B cell (primary cell): ENCODE results near the gene TCFL5. TPM values are rescaled to one million over a fixed set of nuclear protein-coding genes. Genes with fewer than 3 reads are reported as not detected.

Experiments used
- ATAC-seq: fragments of 200-7000 bp; cut with Tn5 transposase; one replicate; pipeline ENCODE4 v1.10.0; 2021; ENCODE audit warnings: low read depth, mild to moderate bottlenecking, moderate number of reproducible peaks, moderate library complexity
- CTCF ChIA-PET: fragments of 350-600 bp; sonication (Branson Sonifier 250); formaldehyde crosslinking; loops from one replicate; lab custom pipeline; 2021; ENCODE audit warnings: antibody characterized with exemption, inconsistent platforms; lab: Charles Lee
- POLR2A ChIA-PET: fragments of 350-600 bp; sonication (Branson Sonifier 250); formaldehyde crosslinking; loops from one replicate; lab custom pipeline; 2021; ENCODE audit warnings: antibody characterized with exemption; lab: Charles Lee
- DNase-seq: peaks from one replicate; pipeline ENCODE4 v3.0.0; 2013
- H2AFZ ChIP-seq: 2 replicates; pipeline ENCODE4 v1.6.1; 2012; ENCODE audit warnings: mild to moderate bottlenecking, low read depth, low read length; ENCODE audit not compliant: insufficient read depth, poor library complexity, severe bottlenecking
- H3K27ac ChIP-seq, 2 donors: 1 replicate in 1 of 2; 2 replicates in 1 of 2; pipeline ENCODE4 v1.5.1; 2012 to 2013; ENCODE audit warnings: low read length in 2 of 2, mild to moderate bottlenecking in 2 of 2, moderate library complexity in 1 of 2
- H3K27me3 ChIP-seq, 4 experiments: fragments of 200-600 bp in 1 of 4; sonication (generic) in 1 of 4; replicated peaks in 1 of 4; 1 replicate in 2 of 4; 2 replicates in 2 of 4; pipeline versions ENCODE4 v1.6.1 to v1.7.0; 2013 to 2016; ENCODE audit warnings: low read length in 3 of 4, mild to moderate bottlenecking in 2 of 4, mixed read lengths in 1 of 4, moderate library complexity in 1 of 4; ENCODE audit not compliant: insufficient read depth in 4 of 4, control insufficient read depth in 3 of 4; ENCODE audit errors: control extremely low read depth in 1 of 4
- H3K36me3 ChIP-seq, 2 experiments: replicated peaks in 1 of 2; 1 replicate in 1 of 2; 2 replicates in 1 of 2; pipeline versions ENCODE4 v1.6.1 to v1.7.1; 2013; ENCODE audit warnings: low read length in 1 of 2; ENCODE audit not compliant: insufficient read depth in 2 of 2, control insufficient read depth in 1 of 2; ENCODE audit errors: control extremely low read depth in 1 of 2, extremely low read depth in 1 of 2
- H3K4me1 ChIP-seq, 2 donors: fragments of 200-600 bp in 1 of 2; sonication (generic) in 1 of 2; 1 replicate in 1 of 2; 2 replicates in 1 of 2; pipeline versions ENCODE4 v1.5.1 to v1.6.1; 2013 to 2017; ENCODE audit warnings: low read length in 2 of 2; ENCODE audit not compliant: control insufficient read depth in 2 of 2, insufficient read depth in 2 of 2
- H3K4me2 ChIP-seq: replicated peaks from 2 replicates; pipeline ENCODE3; 2012; ENCODE audit warnings: mild to moderate bottlenecking, low read depth, low read length; ENCODE audit not compliant: poor library complexity, severe bottlenecking
- H3K4me3 ChIP-seq, 5 experiments: fragments of 200-600 bp in 1 of 5; sonication (generic) in 1 of 5; 1 replicate in 3 of 5; 2 replicates in 2 of 5; pipeline versions ENCODE4 v1.5.1 to v1.7.0; 2011 to 2016; ENCODE audit warnings: low read length in 4 of 5, mild to moderate bottlenecking in 4 of 5, low read depth in 2 of 5, control low read depth in 1 of 5, moderate library complexity in 1 of 5; ENCODE audit not compliant: insufficient read depth in 1 of 5; ENCODE audit errors: control extremely low read depth in 1 of 5, extremely low read depth in 1 of 5
- H3K79me2 ChIP-seq: fragments of 200-600 bp; sonication (generic); one replicate; pipeline ENCODE4 v1.6.0; 2016; ENCODE audit warnings: low read length; ENCODE audit not compliant: control insufficient read depth, insufficient read depth
- H3K9ac ChIP-seq: fragments of 200-600 bp; sonication (generic); 2 replicates; pipeline ENCODE4 v1.6.1; 2017; ENCODE audit warnings: mild to moderate bottlenecking, low read length, moderate library complexity
- H3K9me3 ChIP-seq, 3 donors: one replicate each; pipeline versions ENCODE4 v1.6.1 to v1.7.1; 2013; ENCODE audit warnings: low read length in 2 of 3; ENCODE audit not compliant: control insufficient read depth in 2 of 3, insufficient read depth in 1 of 3; ENCODE audit errors: control extremely low read depth in 1 of 3
- H4K20me1 ChIP-seq: 2 replicates; pipeline ENCODE4 v1.6.0; 2012; ENCODE audit warnings: mild to moderate bottlenecking, low read length; ENCODE audit not compliant: insufficient read depth, control insufficient read depth, poor library complexity, severe bottlenecking
- H3K27ac Mint-ChIP-seq: one replicate; pipeline ENCODE4 v1.8.0; 2021; ENCODE audit warnings: mixed read lengths
- H3K27me3 Mint-ChIP-seq: one replicate; pipeline ENCODE4 v1.8.0; 2021; ENCODE audit warnings: mixed read lengths
- H3K4me1 Mint-ChIP-seq: one replicate; pipeline ENCODE4 v1.8.0; 2021; ENCODE audit warnings: mixed read lengths
- H3K4me3 Mint-ChIP-seq: one replicate; pipeline ENCODE4 v1.8.0; 2021; ENCODE audit warnings: mixed read lengths
- H3K9me3 Mint-ChIP-seq: one replicate; pipeline ENCODE4 v1.8.0; 2022; ENCODE audit warnings: mixed read lengths; ENCODE audit not compliant: insufficient read depth
- EZH2 ChIP-seq: IDR thresholded peaks from 2 replicates; pipeline ENCODE4 v1.6.1; 2012; ENCODE audit warnings: borderline replicate concordance, low read depth, mild to moderate bottlenecking, moderate library complexity, low read length; ENCODE audit not compliant: insufficient read depth, poor library complexity, severe bottlenecking
- WGBS: methylation state at CpG from one replicate; pipeline ENCODE4 v1.1.5; 2013; ENCODE audit warnings: missing lambda C conversion rate; ENCODE audit not compliant: insufficient coverage; 5-methylcytosine and 5-hydroxymethylcytosine counted together
- intact Hi-C: fragments of 100-400 bp; cut with micrococcal nuclease; formaldehyde crosslinking; loops from one replicate; pipeline ENCODE4 v1.10.0; 2022
- polyA plus RNA-seq: library from polyadenylated mRNA; depleted of rRNA; stranded (reverse); fragments of >200 nt; gene quantifications from 2 replicates; pipeline ENCODE4 v1.2.3, GENCODE V29; 2012
- total RNA-seq, 2 donors: library from RNA; stranded (reverse); fragments of 120-200 nt in 1 of 2; gene quantifications; 1 replicate in 1 of 2; 2 replicates in 1 of 2; pipeline versions ENCODE4 v1.2.3 to v1.2.4, GENCODE V29; 2013 to 2022
- TF ChIP-seq, protein P1 (sequence below): fragments of 200-600 bp; IDR thresholded peaks from one replicate; pipeline ENCODE4 v1.8.0; 2022; ENCODE audit warnings: antibody characterized with exemption, mild to moderate bottlenecking

TCFL5 gene
- total and polyA plus RNA-seq, 2 donors (not counting 1 experiment from before 2014, with no cell fraction given): 2.0 to 16.2 TPM

DNA sequence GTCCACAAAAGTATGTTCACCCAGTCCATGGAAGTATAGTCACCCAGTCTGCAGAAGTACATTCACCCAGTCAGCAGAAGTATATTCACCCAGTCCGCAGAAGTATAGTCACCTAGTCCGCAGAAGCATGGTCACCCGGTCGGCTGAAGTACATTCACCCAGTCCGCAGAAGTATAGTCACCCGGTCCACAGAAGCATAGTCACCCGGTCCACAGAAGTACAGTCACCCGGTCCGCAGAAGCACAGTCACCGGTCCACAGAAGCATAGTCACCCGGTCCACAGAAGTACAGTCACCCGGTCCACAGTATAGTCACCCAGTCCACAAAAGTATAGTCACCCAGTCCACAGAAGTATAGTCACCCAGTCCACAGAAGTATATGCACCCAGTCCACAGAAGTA, 8.8 kb downstream of the TCFL5 start:
- ChIA-PET CTCF (no interaction called here), POLR2A (no interaction called here)
- H3K27me3 Mint-ChIP-seq: no peaks in the 10 kb centered on the region
- DNase-seq (no peak), ATAC-seq (no peak)
- no peak overlapping the region for H3K4me3 Mint-ChIP-seq
- H3K36me3 ChIP-seq: peaks cover 2 to 9% of the 10 kb centered on the region in 2 experiments
- TF ChIP-seq, protein P1, sequence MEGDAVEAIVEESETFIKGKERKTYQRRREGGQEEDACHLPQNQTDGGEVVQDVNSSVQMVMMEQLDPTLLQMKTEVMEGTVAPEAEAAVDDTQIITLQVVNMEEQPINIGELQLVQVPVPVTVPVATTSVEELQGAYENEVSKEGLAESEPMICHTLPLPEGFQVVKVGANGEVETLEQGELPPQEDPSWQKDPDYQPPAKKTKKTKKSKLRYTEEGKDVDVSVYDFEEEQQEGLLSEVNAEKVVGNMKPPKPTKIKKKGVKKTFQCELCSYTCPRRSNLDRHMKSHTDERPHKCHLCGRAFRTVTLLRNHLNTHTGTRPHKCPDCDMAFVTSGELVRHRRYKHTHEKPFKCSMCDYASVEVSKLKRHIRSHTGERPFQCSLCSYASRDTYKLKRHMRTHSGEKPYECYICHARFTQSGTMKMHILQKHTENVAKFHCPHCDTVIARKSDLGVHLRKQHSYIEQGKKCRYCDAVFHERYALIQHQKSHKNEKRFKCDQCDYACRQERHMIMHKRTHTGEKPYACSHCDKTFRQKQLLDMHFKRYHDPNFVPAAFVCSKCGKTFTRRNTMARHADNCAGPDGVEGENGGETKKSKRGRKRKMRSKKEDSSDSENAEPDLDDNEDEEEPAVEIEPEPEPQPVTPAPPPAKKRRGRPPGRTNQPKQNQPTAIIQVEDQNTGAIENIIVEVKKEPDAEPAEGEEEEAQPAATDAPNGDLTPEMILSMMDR: no peak
- TF ChIP-seq EZH2: no peak
- H4K20me1 ChIP-seq: no peaks in the 10 kb centered on the region
- no peaks in the 10 kb centered on the region for H3K27me3 ChIP-seq
- over 99% methylated on average over 12 of the region's 12 CpGs for WGBS
- H3K79me2 ChIP-seq: peaks cover 5% of the 10 kb centered on the region
- no peak overlapping the region for H2AFZ ChIP-seq
- no peaks in the 10 kb centered on the region for H3K9me3 Mint-ChIP-seq
- no peaks in the 10 kb centered on the region for H3K4me1 Mint-ChIP-seq
- H3K27ac ChIP-seq: no peak overlapping the region
- H3K9me3 ChIP-seq: no peaks in the 10 kb centered on the region
- no peaks in the 10 kb centered on the region for H3K4me1 ChIP-seq
- no peak overlapping the region for H3K4me2 ChIP-seq
- intact Hi-C loops: no loop called here
- H3K4me3 ChIP-seq: no peak overlapping the region
- no peak overlapping the region for H3K27ac Mint-ChIP-seq
- H3K9ac ChIP-seq: no peak overlapping the region

- DNase-seq (no peak), ATAC-seq (no peak)
- no peak overlapping the region for H3K9ac ChIP-seq
- ChIA-PET CTCF (interaction anchor here (0.9 kb wide), 1 partner anchor 11 kb away, joined by 3 read pairs; no protein-coding TSS in a partner anchor), POLR2A (no interaction called here)
- Mint-ChIP-seq H3K4me3 (no peak overlapping the region), H3K9me3 (no peaks in the 10 kb centered on the region), H3K27me3 (no peaks in the 10 kb centered on the region), H3K4me1 (no peaks in the 10 kb centered on the region), H3K27ac (no peak overlapping the region)
- intact Hi-C loops: no loop called here
- TF ChIP-seq, protein P1: no peak
- no peak for TF ChIP-seq EZH2
- H3K36me3 ChIP-seq: peaks cover 2 to 9% of the 10 kb centered on the region in 2 experiments
- peaks cover 5% of the 10 kb centered on the region for H3K79me2 ChIP-seq
- no peak overlapping the region for H3K4me2 ChIP-seq
- no peaks in the 10 kb centered on the region for H4K20me1 ChIP-seq
- no peaks in the 10 kb centered on the region for H3K27me3 ChIP-seq
- no peak overlapping the region for H2AFZ ChIP-seq
- H3K4me3 ChIP-seq: no peak overlapping the region
- 94% methylated on average over 8 of the region's 8 CpGs for WGBS
- H3K27ac ChIP-seq: no peak overlapping the region
- no peaks in the 10 kb centered on the region for H3K4me1 ChIP-seq
- H3K9me3 ChIP-seq: no peaks in the 10 kb centered on the region
Observed at GRCh38 chr20:62852196-62852595, 9.4 kb downstream of the TCFL5 start.
